Pons (tissue), 1 donor: ENCODE data around the gene LGALS12.

Experiments
- DNase-seq: peaks from one replicate; pipeline ENCODE4 v3.0.0-alpha.2; 2016; ENCODE audit warnings: low spot score

The LGALS12 gene

DNA sequence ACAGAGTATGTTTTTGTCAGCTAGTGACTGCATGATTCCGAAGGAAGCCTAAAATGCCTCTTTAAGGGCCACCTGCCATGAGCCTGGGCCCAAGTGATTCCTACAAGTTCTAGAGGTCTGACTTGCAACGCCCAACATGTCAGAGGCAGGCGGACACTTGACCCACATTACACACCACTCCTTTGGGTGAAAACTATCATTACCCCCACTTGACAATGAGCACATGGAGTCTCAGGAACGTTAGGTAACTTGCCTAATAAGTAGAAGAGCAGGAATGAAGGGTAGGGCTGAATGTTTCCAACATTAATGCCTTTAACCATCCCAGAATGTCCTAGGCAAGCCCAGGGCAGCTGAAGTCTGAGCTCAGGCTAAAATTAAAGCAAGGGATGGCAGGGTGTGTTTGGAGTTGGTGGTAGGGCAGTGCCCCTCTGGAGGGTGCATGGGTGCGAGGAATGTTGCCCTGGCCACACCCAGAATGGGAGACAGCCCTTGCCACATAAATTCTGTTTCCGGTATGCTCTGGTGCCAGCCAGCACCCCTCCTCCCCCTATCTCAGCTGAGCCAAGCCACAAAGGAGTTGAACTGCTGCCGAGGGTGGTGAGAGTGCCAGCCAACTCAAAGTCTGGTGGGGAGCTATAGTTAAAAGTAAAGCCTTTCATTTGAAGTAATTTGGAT, 54.8 kb downstream of the LGALS12 start:
- DNase-seq = no peak

DNA sequence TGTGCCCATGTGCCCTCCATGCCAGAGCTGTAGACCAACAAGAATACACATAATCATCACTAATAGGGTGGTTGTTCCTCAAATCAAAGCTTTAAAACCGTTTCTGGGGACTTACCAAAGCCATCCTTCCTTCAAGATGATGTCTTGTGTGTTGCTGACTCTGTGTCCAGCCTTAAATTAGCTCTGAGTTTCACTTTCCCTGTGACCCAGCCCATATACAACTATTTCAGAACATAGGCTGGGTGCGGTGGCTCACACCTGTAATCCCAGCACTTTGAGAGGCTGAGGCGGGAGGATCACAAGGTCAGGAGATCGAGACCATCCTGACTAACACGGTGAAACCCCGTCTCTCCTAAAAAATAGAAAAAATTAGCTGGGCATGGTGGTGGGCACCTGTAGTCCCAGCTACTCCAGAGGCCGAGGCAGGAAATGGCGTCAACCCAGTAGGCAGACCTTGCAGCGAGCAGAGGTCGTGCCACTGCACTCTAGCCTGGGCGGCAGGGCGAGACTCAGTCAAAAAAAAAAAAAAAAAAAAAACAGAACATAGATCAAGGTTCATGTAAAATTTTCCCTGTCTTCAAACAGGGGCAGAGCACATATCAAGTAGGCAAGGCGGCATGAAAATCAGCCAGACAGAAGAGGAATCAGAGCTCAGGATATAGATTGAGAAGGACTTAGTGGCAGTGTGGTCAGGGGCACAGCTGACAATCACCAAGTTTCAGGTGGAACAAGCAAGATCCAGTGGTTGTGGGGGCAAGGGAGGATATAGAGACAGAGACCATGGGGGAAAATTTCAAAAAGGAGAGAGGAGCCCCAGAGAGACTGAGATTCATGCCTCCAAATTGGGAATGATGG, 57.5 kb downstream of the LGALS12 start, which contains the start of gene PLAAT2:
Gene PLAAT2, minus strand, starts transcription at position 179 of the 855 bp plus-strand sequence. Its CDS starts 55 bp downstream, at position 124.
- no peak for DNase-seq

- peak; percentile 69 for DNase-seq
Measured at GRCh38 chr11:63564056-63564774, 58.3 kb downstream of the LGALS12 start.

DNA sequence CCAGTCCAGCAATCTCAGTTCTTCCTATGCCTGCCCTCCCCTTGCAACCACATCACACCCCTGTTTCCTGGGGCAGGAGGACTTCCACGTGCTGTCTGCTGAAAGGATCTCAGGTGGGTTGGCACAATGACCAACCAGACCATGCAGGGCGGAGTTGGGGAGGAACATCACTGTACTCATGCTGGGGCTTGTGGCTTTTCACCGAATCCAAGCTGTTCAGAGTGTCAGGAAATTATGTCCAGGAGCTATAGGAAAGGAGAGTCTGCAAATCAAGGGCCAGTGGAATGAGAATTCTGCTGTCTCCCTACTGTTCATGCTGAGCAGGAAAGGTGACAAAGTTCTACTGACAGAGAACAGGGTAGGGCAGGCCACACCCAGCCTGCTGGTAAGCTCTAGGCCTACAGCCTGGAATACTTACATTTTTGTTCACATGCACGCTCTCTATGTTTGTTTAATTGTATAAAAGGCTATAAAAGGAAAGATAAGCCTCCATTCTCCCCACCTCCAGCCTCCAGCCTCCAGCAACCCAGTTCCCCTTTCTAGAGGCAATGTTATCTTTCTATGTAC, 59.0 kb downstream of the LGALS12 start:
- DNase-seq = no peak
